Stomach (tissue), 9 donors: ENCODE measurements around the gene PALLD. TPM values are rescaled to one million over a fixed set of nuclear protein-coding genes. Genes with fewer than 3 reads are reported as not detected.

Experiments used
- DNase-seq, 2 donors: peaks; one replicate each; pipeline versions ENCODE4 v3.0.0 to v3.0.0-alpha.2; 2013 to 2019
- H3K27ac ChIP-seq, 5 donors: fragments of 200-600 bp in 4 of 5; sonication (generic) in 4 of 5; one replicate each; pipeline ENCODE4 v1.5.1; 2013 to 2019; ENCODE audit warnings: mild to moderate bottlenecking in 1 of 5, moderate library complexity in 1 of 5
- H3K27me3 ChIP-seq, 3 donors: fragments of 200-600 bp; sonication (generic); one replicate each; pipeline ENCODE4 v1.5.1; 2017 to 2019; ENCODE audit warnings: mixed run types in 1 of 3
- H3K36me3 ChIP-seq, 4 donors: fragments of 200-600 bp; sonication (generic); 1 replicate in 3 of 4; 2 replicates in 1 of 4; pipeline ENCODE4 v1.5.1; 2016 to 2019
- H3K4me1 ChIP-seq, 4 donors: fragments of 200-600 bp; sonication (generic); one replicate each; pipeline ENCODE4 v1.5.1; 2016 to 2019
- H3K4me3 ChIP-seq, 4 donors: fragments of 200-600 bp; sonication (generic) in 3 of 4; one replicate each; pipeline ENCODE4 v1.5.1; 2016 to 2019; ENCODE audit warnings: mild to moderate bottlenecking in 1 of 4
- H3K9me3 ChIP-seq, 4 donors: fragments of 200-600 bp; sonication (generic); one replicate each; pipeline ENCODE4 v1.5.1; 2016 to 2019
- EP300 ChIP-seq: sonication (generic); formaldehyde crosslinking; IDR thresholded peaks from one replicate; pipeline ENCODE4 v1.6.1; 2017; ENCODE audit warnings: antibody characterized with exemption
- POLR2A ChIP-seq, 4 donors: fragments of 450-650 bp; IDR thresholded peaks; one replicate each; pipeline ENCODE4 v1.6.1; 2016; ENCODE audit warnings: antibody characterized with exemption in 4 of 4, control low read depth in 2 of 4, mild to moderate bottlenecking in 1 of 4, moderate library complexity in 1 of 4
- POLR2AphosphoS5 ChIP-seq, 3 donors: sonication (generic); formaldehyde crosslinking; IDR thresholded peaks; one replicate each; pipeline ENCODE4 v1.6.1; 2016; ENCODE audit warnings: antibody characterized with exemption in 3 of 3
- WGBS, 5 donors: extraction: QIAGEN DNeasy Blood & Tissue Kit in 3 of 5; methylation state at CpG; one replicate each; pipeline versions ENCODE4 v1.1.5 to v1.1.7; 2013 to 2018; 5-methylcytosine and 5-hydroxymethylcytosine counted together
- intact Hi-C: fragments of 100-400 bp; cut with DNase I; formaldehyde crosslinking; loops from one replicate; pipeline ENCODE4 v1.15.1; 2023; ENCODE audit warnings: low total_unique reads
- polyA plus RNA-seq, 3 donors: library from polyadenylated mRNA; stranded (reverse); fragments of 200-250 nt; gene quantifications; one replicate each; pipeline ENCODE4 v1.2.3, GENCODE V29; 2013
- total RNA-seq, 5 donors: library from RNA; depleted of rRNA; stranded (reverse); fragments of >200 nt; gene quantifications; one replicate each; pipeline versions ENCODE4 v1.1.0 to v1.2.3, GENCODE V29; 2014 to 2016
- TF ChIP-seq, protein P1 (sequence below), 7 experiments: fragments of 450-650 bp in 4 of 7; fragments of 200-600 bp in 3 of 7; sonication (generic) in 3 of 7; IDR thresholded peaks; one replicate each; pipeline ENCODE4 v1.5.1; 2016 to 2019; ENCODE audit warnings: antibody characterized with exemption in 7 of 7, control low read depth in 2 of 7, mild to moderate bottlenecking in 1 of 7
- donor health status: healthy with polysubstance abuse.
- donor health status: Bipolar disorder and iron deficiency.
- donor health status: healthy.

Gene PALLD
- total and polyA plus RNA-seq, 8 donors, result 75.9 to 984 (median 206) TPM

DNA sequence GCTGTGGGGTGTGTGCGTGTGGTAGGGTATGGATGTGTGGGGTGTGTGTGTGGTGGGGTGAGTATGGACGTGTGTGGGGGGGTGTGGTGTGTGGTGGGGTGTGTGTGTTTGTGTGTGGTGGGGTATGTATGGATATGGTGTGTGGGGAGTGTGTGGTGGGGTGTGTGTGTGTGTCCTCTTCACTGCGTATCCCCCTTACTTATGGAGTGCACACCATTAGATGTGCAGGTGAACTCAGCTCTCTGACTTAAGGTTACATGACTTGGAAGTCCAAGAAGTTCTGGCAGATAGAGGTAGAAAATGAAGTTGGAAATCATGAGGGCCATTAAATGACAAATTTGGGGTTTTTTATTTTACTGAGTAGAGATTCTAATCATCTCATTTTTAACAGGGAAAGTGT lies 182.5 kb downstream of the PALLD start:
- 88 to 96% (median 95%) methylated on average over 3 of the region's 3 CpGs for WGBS, 5 donors
- Histone ChIP-seq H3K4me3 (no peak overlapping the region), H3K4me1 (peaks cover 0 to 6% (median under 1%) of the 10 kb centered on the region in 4 donors), H3K36me3 (peaks cover 0 to 5% (median 0%) of the 10 kb centered on the region in 4 donors), H3K27me3 (no peaks in the 10 kb centered on the region), H3K27ac (no peak overlapping the region), H3K9me3 (no peaks in the 10 kb centered on the region)
- TF ChIP-seq, protein P1, sequence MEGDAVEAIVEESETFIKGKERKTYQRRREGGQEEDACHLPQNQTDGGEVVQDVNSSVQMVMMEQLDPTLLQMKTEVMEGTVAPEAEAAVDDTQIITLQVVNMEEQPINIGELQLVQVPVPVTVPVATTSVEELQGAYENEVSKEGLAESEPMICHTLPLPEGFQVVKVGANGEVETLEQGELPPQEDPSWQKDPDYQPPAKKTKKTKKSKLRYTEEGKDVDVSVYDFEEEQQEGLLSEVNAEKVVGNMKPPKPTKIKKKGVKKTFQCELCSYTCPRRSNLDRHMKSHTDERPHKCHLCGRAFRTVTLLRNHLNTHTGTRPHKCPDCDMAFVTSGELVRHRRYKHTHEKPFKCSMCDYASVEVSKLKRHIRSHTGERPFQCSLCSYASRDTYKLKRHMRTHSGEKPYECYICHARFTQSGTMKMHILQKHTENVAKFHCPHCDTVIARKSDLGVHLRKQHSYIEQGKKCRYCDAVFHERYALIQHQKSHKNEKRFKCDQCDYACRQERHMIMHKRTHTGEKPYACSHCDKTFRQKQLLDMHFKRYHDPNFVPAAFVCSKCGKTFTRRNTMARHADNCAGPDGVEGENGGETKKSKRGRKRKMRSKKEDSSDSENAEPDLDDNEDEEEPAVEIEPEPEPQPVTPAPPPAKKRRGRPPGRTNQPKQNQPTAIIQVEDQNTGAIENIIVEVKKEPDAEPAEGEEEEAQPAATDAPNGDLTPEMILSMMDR (IDR thresholded peaks at IDR 0.05), result no peak
- no peak for TF ChIP-seq POLR2A (IDR thresholded peaks at IDR 0.05)
- no peak for DNase-seq
- intact Hi-C loops, result no loop called here

DNA sequence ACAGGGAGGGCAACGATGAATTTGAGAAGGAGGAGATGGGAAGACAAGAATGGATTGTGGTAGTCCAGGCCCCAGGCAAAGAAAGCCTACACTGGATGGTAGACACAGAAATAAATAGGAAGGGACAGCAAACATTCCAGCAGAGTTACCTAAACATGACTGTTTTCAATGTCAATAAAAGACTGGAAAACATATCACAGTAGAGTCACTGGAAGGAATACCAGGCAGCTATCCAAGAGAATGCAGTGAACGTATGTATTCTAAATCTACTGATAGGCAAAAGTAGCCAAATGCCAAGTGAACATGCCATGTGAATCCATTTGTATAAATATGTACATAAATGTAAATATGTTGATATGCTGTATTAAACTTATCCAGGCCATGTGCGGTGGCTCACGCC lies 183.0 kb downstream of the PALLD start:
- Histone ChIP-seq H3K27ac (no peak overlapping the region), H3K27me3 (no peaks in the 10 kb centered on the region), H3K9me3 (no peaks in the 10 kb centered on the region), H3K4me1 (peaks cover 0 to 3% (median 0%) of the 10 kb centered on the region in 4 donors), H3K36me3 (peaks cover 0 to 5% (median 0%) of the 10 kb centered on the region in 4 donors), H3K4me3 (no peak overlapping the region)
- no peak for DNase-seq
- TF ChIP-seq, protein P1 (IDR thresholded peaks at IDR 0.05), result no peak
- TF ChIP-seq POLR2A (IDR thresholded peaks at IDR 0.05) (no peak), EP300 (no peak), POLR2AphosphoS5 (IDR thresholded peaks at IDR 0.05) (no peak)
- intact Hi-C loops, result no loop called here
- 62 to 76% (median 71%) methylated on average over 4 of the region's 4 CpGs for WGBS, 5 donors

DNA sequence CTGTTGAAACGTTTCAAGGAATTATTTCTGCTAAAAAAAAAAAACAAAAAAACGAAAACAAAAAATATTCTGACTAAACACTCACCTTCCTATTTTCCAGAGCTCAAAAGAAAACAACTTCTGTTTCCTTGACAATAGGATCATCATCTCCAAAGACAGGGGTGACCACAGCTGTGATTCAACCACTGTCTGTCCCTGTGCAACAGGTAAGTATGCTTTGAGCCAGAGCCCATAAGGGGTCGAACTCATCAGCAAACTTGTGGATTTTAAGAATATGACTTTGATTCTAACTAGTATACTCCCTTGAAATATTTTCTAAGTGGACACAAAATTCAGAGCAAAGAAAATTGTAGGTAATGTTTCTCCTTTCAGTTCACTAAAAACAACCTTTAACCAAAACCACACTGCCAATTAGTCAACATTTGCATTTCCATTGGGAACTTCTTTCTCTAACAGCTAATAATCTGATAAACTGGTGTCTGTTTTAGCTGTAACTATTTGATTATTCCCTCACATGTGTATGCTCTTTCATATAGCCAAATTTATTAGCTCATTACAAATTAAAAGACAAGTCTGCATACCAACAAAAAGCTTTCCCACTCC lies 186.1 kb downstream of the PALLD start:
- TF ChIP-seq, protein P1 (IDR thresholded peaks at IDR 0.05), result no peak
- TF ChIP-seq EP300, result no peak
- no peak for TF ChIP-seq POLR2AphosphoS5 (IDR thresholded peaks at IDR 0.05)
- TF ChIP-seq POLR2A (IDR thresholded peaks at IDR 0.05), result no peak
- DNase-seq, result no peak
- no peaks in the 10 kb centered on the region for H3K4me1 ChIP-seq
- no peak overlapping the region for H3K4me3 ChIP-seq
- no peak overlapping the region for H3K27ac ChIP-seq
- H3K36me3 ChIP-seq, result peaks cover 0 to 5% (median 0%) of the 10 kb centered on the region in 4 donors
- WGBS, 5 donors, result 69 to 83% (median 72%) methylated on average over 3 of the region's 3 CpGs
- H3K9me3 ChIP-seq, result no peaks in the 10 kb centered on the region
- no peaks in the 10 kb centered on the region for H3K27me3 ChIP-seq
- intact Hi-C loops, result no loop called here

DNA sequence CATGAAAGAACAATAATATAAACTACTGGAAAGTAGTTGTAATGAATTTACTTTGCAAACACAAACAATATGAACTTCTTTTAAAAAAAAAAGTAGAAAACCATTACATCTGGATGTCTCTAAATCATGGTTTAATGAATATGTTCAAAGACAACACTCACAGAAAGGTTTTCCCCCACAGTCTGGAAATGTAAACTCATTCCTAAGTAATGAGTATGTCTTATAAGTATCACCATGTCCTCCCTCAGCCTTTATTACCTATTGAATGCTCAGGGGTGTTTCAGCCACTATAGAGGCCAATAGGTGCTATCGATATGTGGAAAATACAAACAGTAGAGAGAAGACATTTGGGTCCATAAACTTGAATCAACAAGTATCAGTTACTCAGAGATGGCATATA lies 186.7 kb downstream of the PALLD start:
- Histone ChIP-seq H3K27me3 (no peaks in the 10 kb centered on the region), H3K4me3 (no peak overlapping the region), H3K36me3 (peaks cover 0 to 5% (median 0%) of the 10 kb centered on the region in 4 donors), H3K4me1 (no peaks in the 10 kb centered on the region), H3K27ac (no peak overlapping the region), H3K9me3 (no peaks in the 10 kb centered on the region)
- WGBS, 5 donors, result 79 to 98% (median 93%) methylated on average over 1 of the region's 1 CpG
- DNase-seq, result no peak
- intact Hi-C loops, result no loop called here
- TF ChIP-seq POLR2A (IDR thresholded peaks at IDR 0.05) (no peak), EP300 (no peak), POLR2AphosphoS5 (IDR thresholded peaks at IDR 0.05) (no peak)
- TF ChIP-seq, protein P1 (IDR thresholded peaks at IDR 0.05), result no peak
